UCSD-AML1 (cell line): ENCODE data around the gene LRIF1.
"Not testable (repeated sequence)": the region's sequence is repeated elsewhere in the genome, so short reads cannot be mapped to it uniquely, and the experiment has no call there.

Experiments
- DNase-seq: peaks from one replicate; lab custom pipeline; 2025; ENCODE audit not compliant: unreplicated experiment; lab: John Stamatoyannopoulos, UW

LRIF1 gene

DNA sequence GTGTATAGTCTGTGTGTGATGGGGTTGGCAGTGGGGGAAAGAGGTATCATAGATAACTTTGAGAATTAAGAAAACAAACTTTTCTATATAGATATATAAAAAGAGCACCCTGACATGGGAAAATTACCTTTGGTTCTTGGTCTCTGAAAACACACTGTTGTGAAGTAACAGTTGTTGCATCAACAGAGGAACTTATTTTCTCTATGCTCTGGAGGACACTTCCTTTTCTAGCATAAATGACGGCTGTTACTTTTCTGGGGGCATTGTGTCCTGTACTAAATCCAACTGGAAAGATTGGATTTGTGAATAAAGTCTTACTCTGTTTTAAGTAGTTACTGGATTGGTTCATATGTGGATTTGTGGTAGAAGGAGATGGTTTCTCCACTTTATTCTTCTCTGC lies 12.6 kb downstream of the LRIF1 start:
- no peak for DNase-seq

DNA sequence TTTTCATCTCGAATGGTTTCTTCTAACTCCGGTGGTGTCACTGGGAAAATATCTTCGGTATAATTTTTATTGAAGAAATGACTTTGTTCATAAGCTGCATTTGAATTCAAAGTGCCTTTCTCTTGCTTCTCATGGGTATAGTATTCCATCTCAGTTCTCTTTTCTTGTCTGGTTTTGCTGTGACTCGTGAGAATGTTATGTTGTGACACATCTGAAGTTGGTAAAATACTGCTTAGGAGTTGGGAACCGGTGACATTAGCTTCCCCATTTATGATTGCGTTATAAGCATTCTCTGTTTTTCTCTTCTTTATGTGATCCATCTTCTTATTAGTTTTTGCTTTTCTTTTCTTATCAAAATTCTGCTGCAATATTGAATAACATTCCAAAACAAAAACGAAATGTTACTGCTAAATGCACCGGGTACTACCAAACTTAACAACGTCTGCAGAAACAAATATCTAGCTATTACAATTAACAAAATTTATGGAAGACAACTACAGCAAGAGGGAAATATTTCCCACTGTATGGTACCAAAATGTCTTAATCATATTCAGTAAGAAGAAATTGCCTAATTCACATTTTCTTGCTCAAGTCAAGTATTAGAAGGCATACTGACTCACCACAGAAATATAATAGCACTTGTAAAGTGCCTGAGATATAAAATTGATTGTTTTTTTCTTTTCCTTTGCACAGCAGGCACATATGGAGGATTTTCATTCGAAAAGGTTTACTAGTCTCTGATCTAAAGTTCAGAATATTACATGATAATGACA lies 15.5 kb downstream of the LRIF1 start:
- DNase-seq, result no peak

DNA sequence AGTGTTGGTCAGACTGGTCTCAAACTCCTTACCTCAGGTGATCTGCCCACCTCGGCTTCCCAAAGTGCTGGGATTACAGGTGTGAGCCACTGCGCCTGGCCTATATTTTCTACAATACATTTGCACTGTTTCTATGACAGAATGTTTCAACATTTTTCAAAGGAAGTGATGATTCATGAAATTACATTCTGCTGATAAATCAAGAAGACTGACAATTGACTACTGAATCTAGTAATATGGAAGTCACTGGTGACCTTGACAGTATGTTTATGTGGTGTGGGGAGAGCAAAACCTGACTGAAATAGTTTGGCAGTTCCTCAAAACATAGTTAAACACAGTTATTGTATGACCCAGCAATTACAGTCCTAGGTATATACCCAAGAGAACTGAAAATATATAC lies 18.1 kb downstream of the LRIF1 start:
- DNase-seq, result no peak

DNA sequence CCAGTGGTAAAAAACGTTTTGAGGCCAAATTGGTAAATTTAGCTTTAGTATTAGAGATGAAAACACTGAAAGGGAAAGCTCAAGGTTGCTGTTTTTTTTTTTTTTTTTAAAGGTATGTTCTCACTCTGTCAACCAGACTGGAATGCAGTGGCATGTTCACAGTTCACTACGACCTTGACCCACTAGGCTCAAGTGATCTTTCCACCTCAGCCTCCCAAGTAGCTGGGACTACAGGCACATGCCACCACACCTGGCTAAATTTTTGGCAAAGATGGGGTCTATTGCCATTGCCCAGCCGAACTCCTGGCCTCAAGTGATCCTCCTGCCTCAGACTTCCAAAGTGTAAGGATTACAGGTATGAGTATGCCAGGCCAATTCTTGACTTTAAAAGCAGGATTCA lies 18.9 kb downstream of the LRIF1 start:
- DNase-seq, result no peak

DNA sequence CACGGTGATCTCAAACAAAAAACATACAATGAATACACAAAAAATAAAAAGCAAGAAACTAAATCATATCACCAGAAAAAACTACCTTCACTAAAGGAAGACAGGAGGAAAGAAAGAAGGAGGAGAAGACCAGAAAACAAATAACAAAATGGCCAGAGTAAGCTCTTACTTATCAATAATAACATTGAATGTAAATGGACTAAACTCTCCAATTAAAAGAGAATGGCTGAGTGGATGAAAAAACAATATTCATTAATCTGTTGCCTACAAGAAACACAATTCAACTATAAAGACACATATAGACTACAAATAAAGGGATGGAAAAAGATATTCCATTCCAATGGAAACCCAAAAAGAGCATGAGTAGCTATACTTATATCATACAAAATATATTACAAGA lies 27.2 kb downstream of the LRIF1 start:
- no peak for DNase-seq

DNA sequence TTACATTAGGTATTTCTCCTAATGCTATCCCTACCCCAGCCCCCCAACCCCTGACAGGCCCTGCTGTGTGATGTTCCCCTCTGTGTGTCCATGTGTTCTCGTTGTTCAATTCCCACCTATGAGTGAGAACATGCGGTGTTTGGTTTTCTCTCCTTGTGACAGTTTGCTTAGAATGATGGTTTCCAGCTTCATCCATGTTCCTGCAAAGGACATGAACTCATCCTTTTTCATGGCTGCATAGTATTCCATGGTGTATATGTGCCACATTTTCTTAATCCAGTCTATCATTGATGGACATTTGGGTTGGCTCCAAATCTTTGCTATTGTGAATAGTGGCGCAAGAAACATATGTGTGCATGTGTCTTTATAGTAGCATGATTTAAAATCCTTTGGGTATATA lies 32.6 kb downstream of the LRIF1 start:
- DNase-seq, result not testable (repeated sequence)

DNA sequence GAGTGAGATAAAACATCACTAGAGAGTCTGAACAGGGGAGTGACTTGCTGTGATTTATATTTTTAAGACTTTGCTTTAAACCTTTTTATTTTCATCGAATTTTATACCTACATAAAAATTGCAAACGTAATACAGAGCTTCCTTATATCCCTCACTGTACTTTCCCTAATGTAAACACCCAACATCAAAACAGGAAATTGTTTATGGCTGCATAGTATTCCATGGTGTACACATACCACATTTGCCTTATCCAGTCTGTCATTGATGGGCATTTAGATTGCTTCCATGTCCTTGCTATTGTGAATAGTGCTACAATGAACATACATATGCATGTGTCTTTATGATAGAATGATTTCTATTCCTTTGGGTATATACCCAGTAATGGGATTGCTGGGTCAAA lies 34.8 kb downstream of the LRIF1 start:
- no peak for DNase-seq

DNA sequence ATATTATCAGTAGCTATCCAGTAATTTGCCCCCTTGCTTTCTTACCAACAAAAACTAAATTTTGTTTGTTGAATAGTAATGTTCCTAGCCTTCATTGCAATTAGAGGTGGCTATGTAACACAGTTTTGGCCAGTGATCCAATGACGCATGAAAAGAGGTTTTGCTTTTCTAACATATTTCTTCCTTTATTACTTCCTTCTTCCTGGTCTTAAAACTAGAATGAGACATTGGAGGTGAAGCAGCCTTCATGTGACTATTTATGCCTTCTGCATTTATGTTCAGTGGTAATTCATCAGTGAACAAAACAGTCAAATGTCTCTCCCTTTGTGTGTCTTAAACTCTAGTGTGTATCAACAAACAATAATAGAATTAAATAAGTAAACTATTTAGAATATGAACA lies 35.5 kb downstream of the LRIF1 start:
- DNase-seq, result no peak

DNA sequence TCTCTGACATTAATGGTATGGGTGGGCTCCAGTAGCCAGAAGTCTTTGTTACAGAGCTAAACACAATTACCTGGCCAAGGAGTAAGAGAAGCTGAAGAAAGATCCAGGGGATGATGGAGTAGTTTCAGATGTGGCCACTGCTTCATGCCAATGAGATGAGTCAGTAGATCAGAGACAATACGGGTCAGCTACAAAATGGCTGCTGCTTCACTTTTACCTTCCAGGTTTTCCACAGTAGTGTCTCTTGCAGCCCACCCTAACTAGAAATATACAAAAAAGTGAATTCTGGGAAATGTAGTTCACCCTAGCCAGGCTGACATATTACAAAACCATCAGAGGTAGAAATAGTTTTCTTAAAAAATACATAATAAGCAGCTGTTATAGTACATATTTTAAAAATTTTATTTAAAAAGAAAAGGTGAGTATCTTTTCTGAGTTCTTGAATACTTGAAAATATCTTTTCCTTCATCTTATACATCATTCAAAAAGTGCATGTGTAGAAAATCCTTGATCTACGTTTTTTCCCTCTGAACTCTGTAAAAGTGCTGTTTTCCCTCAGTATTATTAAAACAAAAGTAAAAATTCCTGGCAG lies 36.1 kb downstream of the LRIF1 start:
- no peak for DNase-seq

DNA sequence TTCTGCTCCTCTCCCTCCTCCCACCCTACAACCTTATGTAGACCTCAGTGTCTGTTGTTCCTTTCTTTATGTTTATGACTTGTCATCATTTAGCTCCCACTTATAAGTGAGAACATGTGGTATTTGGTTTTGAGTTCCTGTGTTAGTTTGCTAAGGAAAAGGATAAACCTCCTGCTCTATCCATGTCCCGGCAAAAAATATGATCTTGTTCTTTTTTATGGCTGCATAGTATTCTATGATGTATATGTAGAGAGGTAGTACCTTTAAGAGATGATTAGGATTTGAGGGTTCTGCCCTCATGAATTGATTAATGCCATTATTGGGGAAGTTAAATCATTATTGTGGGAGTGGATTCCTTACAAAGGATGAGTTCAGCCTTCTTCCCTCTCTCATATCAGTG lies 41.8 kb downstream of the LRIF1 start:
- DNase-seq, result no peak

DNA sequence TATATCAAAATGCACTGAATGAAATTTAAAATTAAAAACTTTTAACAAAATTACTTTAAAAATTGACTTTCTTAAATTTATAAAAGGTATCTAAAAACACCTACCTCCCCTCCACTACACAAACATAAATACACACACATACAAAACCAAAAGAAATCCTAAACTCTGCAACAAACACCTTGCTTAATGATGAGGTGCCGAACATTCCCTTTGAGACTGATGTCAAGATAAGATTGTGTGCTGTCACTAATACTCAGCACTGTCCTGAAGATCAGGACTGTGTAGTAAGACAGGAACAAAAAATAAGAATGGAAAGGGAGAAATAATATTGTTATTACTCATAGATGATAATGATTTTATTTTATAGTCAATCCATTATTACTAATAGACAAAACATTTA lies 45.7 kb downstream of the LRIF1 start:
- no peak for DNase-seq

DNA sequence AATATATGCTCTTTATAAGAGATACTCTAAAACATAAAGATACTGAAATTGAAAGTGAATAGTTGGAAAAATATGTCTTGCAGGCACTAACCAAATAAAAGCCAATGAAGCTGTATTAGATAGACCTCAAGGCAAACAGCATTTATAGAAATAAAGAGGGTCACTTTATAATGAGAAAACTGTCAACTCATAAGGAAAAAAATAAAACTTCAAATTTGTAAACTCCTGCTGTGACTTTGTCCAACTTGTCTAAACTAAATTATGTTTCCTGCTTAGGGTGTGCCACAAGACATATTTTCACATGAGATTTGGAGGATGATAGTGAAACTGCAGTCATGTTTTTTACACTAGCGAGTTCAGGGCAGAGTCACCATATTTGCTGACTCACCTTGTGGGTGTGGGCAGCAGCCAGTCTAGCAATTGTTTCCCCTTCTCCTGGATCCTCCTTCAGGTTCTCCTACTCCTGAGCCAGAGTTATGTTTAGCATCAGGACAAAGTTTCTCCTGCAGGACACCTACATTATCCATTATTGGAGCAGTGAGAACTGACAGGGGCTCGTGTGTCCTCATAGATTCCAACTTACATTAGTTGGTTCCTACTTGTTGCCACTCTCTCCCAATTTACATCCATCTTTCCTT lies 46.9 kb downstream of the LRIF1 start:
- peak; percentile 21 for DNase-seq

DNA sequence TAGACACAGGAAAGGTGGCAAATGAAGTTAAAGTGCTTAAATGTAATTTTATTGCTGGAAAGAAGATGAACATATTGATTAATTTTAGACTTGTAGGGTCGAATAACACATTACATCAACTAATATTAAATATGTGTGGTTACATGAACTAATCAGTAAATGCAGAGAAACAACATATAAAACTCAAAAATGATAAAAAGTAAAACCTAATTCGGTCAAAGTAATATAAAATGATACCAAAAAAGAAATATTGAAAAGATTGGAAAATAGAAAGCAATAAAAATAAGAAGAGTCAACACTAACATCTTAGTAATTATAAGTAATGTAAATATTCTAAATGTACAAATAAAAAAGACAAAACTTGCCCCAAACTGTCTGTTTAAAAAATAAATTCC lies 47.5 kb downstream of the LRIF1 start:
- no peak for DNase-seq

DNA sequence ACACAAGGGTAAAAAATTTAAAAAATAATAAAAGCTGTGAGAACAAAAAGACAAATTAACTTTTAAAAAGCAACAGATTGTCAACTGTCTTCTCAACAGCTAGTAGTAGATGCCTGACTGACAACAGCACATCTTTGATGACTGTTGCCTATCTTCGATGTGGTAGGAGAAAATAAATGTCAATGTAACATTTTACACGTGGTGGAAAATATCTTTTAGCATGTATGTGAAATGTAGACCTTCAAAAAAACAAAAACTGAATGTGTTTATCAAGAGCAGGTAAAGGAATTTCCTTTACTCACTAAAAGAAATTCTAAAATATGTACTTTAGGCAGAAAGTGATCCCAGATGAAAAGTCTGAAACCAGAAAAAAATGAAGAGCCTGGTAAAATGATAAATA lies 47.9 kb downstream of the LRIF1 start:
- DNase-seq, result no peak

DNA sequence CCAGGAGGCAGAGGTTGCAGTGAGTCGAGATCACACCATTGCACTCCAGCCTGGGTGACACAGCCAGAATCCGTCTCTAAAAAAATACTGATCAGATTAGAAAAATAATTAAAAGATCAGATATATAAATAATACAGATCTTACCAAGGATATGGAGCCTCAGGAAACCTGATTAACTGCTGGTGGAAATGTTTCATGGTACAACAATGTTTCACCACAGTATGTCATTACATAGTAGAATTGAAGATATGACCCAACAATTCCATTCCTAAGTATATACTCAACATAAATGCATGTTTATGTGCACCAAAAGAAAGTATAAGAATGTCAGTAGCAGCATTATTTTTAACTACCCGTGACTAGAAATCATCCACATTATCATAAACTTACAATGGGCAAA lies 49.0 kb downstream of the LRIF1 start:
- no peak for DNase-seq

DNA sequence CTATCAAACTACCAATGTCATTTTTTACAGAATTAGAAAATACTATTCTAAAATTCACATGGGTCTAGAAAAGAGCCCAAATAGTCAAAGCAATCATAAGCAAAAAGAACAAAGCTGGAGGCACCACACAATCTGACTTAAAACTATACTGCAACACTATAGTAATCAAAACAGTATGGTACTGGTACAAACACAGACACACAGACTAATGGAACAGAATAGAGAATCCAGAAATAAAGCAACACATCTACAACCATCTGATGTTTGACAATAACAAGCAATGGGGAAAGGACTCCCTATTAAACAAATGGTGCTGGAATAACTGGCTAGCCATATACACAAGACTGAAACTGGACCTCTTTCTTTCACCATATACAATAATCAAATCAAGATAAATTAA lies 50.9 kb downstream of the LRIF1 start:
- no peak for DNase-seq

DNA sequence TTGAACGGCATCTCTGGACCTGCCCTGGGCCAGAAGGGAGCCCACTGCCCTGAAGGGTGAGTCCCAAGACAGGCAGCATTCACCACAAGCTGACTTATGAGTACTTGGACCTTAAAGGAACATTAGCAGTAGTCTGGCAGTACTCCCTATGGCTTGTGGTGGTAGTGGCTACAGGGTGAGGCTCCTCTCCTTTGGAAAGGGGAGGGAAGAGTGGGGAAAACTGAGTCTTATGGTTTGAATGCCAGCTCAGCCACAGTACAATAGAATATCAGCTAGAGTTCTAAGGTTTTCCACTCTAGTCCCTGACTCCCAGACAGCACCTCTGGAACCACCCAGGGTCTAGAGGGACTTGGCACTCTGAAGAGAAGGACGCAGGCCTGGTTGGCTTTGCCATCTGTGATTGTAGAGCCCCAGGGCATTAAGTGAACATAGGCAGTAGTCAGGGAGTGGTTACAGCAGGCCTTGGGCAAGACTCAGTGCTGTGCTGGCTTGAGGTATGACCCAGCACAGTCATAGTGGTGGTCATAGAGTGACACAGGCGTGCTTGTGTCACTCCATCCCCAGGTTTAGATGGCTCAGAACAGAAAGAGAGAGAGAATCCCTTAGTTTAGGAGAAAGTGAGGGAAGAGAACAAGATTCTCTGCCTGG lies 59.7 kb downstream of the LRIF1 start:
- DNase-seq, result no peak

DNA sequence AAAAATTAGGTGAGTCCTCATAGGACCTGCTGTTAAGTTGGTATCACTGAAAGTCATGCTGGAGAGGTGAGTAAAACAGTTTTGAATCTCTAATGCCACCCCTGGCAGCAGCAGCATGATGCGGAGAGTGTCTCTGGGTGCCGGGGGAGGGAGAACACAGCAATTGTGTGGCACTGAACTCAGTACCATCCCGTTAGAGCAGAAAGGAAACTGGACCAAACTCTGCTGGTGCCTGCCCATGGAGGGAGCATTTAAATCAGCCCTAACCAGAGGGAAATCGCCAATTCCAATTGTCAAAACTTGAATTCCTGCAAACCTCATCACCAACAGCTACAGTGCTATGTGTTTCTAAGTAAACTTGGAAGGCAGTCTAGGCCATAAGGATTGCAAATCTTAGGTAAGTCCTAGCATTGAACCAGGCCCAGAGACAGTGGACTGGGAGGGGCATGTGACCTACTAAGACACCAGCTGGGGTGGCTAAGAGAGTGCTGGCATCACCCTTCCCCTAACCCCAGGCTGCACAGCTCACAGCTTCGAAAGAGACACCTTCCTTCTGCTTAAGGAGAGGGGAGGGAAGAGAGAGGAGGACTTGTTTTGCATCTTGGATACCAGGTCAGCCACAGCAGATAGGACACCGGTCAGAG lies 60.8 kb downstream of the LRIF1 start:
- no peak for DNase-seq

DNA sequence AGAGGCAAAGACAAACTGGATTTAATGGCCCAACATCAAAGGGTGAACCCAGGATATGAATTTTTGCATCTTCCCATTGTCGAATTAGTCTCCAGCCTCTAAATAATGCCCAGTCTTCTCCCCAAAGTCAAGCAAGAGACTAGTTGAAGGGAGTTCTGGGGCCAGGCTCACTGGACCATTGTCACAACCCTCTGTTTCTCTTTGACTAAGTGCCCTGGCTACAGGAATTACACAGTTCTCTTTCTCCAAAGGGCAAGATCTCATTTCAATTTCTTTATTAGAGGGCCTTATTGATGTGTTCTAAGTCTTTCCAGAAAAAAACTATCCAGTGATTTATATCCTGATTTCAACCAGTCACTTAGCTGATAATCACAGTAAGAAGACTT lies 64.3 kb downstream of the LRIF1 start:
- no peak for DNase-seq

DNA sequence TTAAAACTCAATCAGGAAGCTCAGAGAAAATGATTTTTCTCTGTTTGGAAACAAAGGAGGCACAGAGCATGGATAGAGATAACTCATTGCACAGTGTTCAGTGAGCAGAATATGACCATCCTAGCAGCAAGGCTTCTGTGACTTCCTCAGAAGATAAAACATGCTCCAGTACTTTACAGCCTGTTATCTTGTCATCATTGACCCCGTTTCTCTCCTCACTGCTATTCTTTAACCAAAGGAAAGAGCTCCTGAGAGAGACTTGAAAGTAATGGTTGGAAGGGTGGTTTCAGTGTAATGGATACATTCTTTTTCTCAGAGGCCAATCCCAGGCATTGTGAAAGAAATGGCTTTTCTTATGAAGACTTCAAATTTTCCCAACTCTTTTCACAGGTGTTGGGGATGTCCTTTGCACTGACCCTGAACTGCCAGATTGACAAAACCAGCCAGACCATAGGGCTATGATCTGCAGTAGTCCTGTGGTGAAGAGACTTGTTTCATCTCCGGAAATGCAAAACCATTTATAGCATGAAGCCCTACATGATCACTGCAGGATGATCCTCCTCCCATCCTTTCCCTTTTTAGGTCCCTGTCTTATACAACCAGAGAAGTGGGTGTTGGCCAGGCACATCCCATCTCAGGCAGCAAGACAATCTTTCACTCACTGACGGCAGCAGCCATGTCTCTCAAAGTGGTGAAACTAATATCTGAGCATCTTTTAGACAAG lies 64.8 kb downstream of the LRIF1 start:
- no peak for DNase-seq

DNA sequence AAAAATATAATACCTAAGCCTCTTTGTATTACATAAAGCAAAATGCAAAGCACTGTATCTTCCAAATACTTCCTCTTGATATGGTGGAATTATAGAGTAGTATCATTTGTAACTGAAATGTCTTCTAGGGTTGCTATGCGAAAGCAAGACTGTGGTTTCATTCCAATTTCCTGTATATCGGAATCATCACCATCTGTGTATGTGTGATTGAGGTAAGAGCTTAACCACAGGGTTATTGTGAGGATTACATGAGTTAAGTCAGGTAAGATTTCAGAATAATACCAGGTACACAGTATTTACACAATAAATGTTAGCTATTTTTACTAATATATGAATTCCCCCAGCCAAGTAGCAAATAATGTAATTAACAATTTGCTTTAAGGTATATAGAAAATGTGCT lies 66.0 kb downstream of the LRIF1 start:
- DNase-seq, result no peak
